Neural crest cell (in vitro differentiated cells): Measurements from ENCODE around the gene SIRPG. TPM values are rescaled to one million over a fixed set of nuclear protein-coding genes. Genes with fewer than 3 reads are reported as not detected.

Experiments
- DNase-seq: peaks from one replicate; pipeline ENCODE4 v3.0.0; 2021; ENCODE audit warnings: low read depth, mixed read lengths, low spot score
- H3K27ac Mint-ChIP-seq: one replicate; pipeline ENCODE4 v1.8.0; 2021; ENCODE audit warnings: mild to moderate bottlenecking, mixed read lengths; ENCODE audit not compliant: unreplicated experiment
- H3K27me3 Mint-ChIP-seq: 2 replicates; pipeline ENCODE4 v1.8.0; 2021; ENCODE audit warnings: low read depth, mild to moderate bottlenecking, mixed read lengths
- H3K36me3 Mint-ChIP-seq: 2 replicates; pipeline ENCODE4 v1.8.0; 2021; ENCODE audit warnings: low read depth, mild to moderate bottlenecking, mixed read lengths
- H3K4me1 Mint-ChIP-seq: 2 replicates; pipeline ENCODE4 v1.8.0; 2021; ENCODE audit warnings: mixed read lengths
- H3K4me3 Mint-ChIP-seq: one replicate; pipeline ENCODE4 v1.8.0; 2021; ENCODE audit warnings: mild to moderate bottlenecking, mixed read lengths
- H3K9me3 Mint-ChIP-seq: 2 replicates; pipeline ENCODE4 v1.8.0; 2021; ENCODE audit warnings: mixed read lengths
- CTCF ChIP-seq: fragments of 200-600 bp; sonication (generic); conservative IDR thresholded peaks from 2 replicates; pipeline ENCODE4 v1.5.0; 2021; ENCODE audit warnings: antibody characterized with exemption, mild to moderate bottlenecking
- total RNA-seq: library from RNA; stranded (reverse); gene quantifications from 2 replicates; pipeline ENCODE4 v1.2.1, GENCODE V29; 2021

The SIRPG gene
- total RNA-seq, 1 donor from 2014 or later, result not detected

GRCh38 chr20:1588533-1589460 lies 68.8 kb downstream of the SIRPG start:
- Mint-ChIP-seq H3K4me1 (no peaks in the 10 kb centered on the region), H3K9me3 (no peaks in the 10 kb centered on the region), H3K36me3 (no peaks in the 10 kb centered on the region), H3K4me3 (no peak overlapping the region), H3K27me3 (no peaks in the 10 kb centered on the region), H3K27ac (no peak overlapping the region)
- no peak for TF ChIP-seq CTCF
- no peak for DNase-seq

DNA sequence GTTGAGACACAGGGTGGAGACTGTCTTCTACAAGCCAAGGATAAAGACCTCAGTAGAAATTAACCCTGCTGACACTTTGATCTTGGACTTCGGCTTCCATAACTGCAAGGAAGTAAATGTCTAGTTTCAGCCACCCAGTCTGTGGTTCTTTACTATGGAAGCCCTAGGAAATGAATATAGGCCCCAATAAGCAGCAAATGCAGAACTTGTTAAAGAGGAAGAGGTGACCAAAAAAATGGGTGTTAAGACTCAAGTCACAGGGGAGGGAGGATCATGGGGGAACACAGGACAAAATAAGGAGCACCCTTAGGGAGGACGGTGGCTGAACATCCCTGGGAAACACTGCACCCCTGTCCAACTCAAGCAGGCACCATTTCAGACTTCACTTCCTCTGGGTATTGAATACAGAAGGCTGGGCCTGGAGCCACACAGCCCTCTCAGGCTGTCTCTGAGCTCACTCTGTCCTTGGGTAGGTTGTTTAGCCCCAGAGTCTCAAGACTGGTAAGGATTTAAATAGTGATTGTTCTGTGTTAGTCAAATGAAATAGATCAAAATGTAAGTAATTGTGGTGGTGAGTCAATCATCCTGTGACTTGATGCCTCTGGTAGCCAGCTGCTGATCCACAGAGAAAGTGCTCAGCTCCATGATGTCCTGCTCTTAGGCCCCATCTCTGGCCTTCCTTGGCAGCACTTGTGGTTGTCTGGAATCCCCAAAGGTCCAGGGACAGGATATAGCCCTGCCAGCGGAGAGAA lies 69.6 kb downstream of the SIRPG start:
- H3K27me3 Mint-ChIP-seq, result no peaks in the 10 kb centered on the region
- DNase-seq, result no peak
- H3K4me3 Mint-ChIP-seq, result no peak overlapping the region
- TF ChIP-seq CTCF, result no peak
- no peaks in the 10 kb centered on the region for H3K36me3 Mint-ChIP-seq
- no peak overlapping the region for H3K27ac Mint-ChIP-seq
- no peaks in the 10 kb centered on the region for H3K9me3 Mint-ChIP-seq
- H3K4me1 Mint-ChIP-seq, result no peaks in the 10 kb centered on the region

- Mint-ChIP-seq H3K27me3 (peaks cover 2% of the 10 kb centered on the region), H3K4me3 (no peak overlapping the region), H3K4me1 (no peaks in the 10 kb centered on the region), H3K27ac (no peak overlapping the region), H3K9me3 (no peaks in the 10 kb centered on the region), H3K36me3 (no peaks in the 10 kb centered on the region)
- TF ChIP-seq CTCF, result no peak
- no peak for DNase-seq
These were observed 78.1 kb downstream of the SIRPG start for GRCh38 chr20:1579488-1579887.

Other genes with a start within 250 kb of the SIRPG start
- 93.9 and 97.7 TPM in 2 replicates for gene NSFL1C, start 190.9 kb downstream of the SIRPG start, total RNA-seq
- not detected in 2 replicates for gene SIRPB2, start 166.4 kb downstream of the SIRPG start, total RNA-seq
- gene SIRPD, start 100.1 kb downstream of the SIRPG start, total RNA-seq, result not detected in 2 replicates
- 0.77 and 1.5 TPM in 2 replicates for gene SIRPB1, start 37.8 kb downstream of the SIRPG start, total RNA-seq
- 10.2 and 10.7 TPM in 2 replicates for gene SIRPA, start 237.6 kb upstream of the SIRPG start, total RNA-seq